Gastroesophageal sphincter (tissue), 4 donors: ENCODE measurements around the gene AFAP1. TPM values are rescaled to one million over a fixed set of nuclear protein-coding genes. Genes with fewer than 3 reads are reported as not detected.

Experiments used
- ATAC-seq: fragments of 150-250 bp; one replicate; pipeline ENCODE4 v1.9.1; 2016; ENCODE audit warnings: mild to moderate bottlenecking, moderate library complexity
- H3K27ac ChIP-seq, 4 donors: fragments of 200-600 bp; sonication (generic) in 3 of 4; 1 replicate in 3 of 4; 2 replicates in 1 of 4; pipeline ENCODE4 v1.5.1; 2016 to 2019
- H3K27me3 ChIP-seq: fragments of 200-600 bp; sonication (generic); one replicate; pipeline ENCODE4 v1.5.1; 2019
- H3K36me3 ChIP-seq, 2 donors: fragments of 200-600 bp; sonication (generic); one replicate each; pipeline ENCODE4 v1.5.1; 2019; ENCODE audit warnings: control low read depth in 1 of 2
- H3K4me1 ChIP-seq, 3 donors: fragments of 200-600 bp; sonication (generic); 1 replicate in 2 of 3; 2 replicates in 1 of 3; pipeline ENCODE4 v1.5.1; 2016 to 2019; ENCODE audit warnings: control low read depth in 2 of 3
- H3K4me3 ChIP-seq, 2 donors: fragments of 200-600 bp; sonication (generic); one replicate each; pipeline ENCODE4 v1.5.1; 2019; ENCODE audit warnings: mild to moderate bottlenecking in 1 of 2, moderate library complexity in 1 of 2
- H3K9me3 ChIP-seq, 3 donors: fragments of 200-600 bp; sonication (generic); one replicate each; pipeline ENCODE4 v1.5.1; 2017 to 2019; ENCODE audit warnings: control low read depth in 2 of 3
- CTCF ChIP-seq, 4 experiments: fragments of 200-600 bp in 2 of 4; fragments of 450-650 bp in 2 of 4; sonication (generic) in 1 of 4; IDR thresholded peaks; one replicate each; pipeline ENCODE4 v1.5.1; 2017 to 2019; ENCODE audit warnings: antibody characterized with exemption in 4 of 4, mild to moderate bottlenecking in 2 of 4, moderate library complexity in 2 of 4
- EP300 ChIP-seq: sonication (generic); formaldehyde crosslinking; IDR thresholded peaks from one replicate; pipeline ENCODE4 v1.6.1; 2017; ENCODE audit warnings: antibody characterized with exemption, mild to moderate bottlenecking
- POLR2A ChIP-seq, 2 donors: fragments of 450-650 bp; IDR thresholded peaks; one replicate each; pipeline ENCODE4 v1.6.1; 2017; ENCODE audit warnings: antibody characterized with exemption in 2 of 2, mild to moderate bottlenecking in 2 of 2, moderate library complexity in 1 of 2
- POLR2AphosphoS5 ChIP-seq: sonication (generic); formaldehyde crosslinking; IDR thresholded peaks from one replicate; pipeline ENCODE4 v1.6.1; 2017; ENCODE audit warnings: antibody characterized with exemption
- WGBS, 2 donors: methylation state at CpG; one replicate each; pipeline ENCODE4 v1.1.5; 2018; ENCODE audit warnings: low coverage in 1 of 2; 5-methylcytosine and 5-hydroxymethylcytosine counted together
- total RNA-seq, 4 donors: library from RNA; depleted of rRNA; stranded (reverse); fragments of >200 nt; gene quantifications; one replicate each; pipeline ENCODE4 v1.1.0, GENCODE V29; 2016

Gene AFAP1
- 10 to 100 TPM; 32.0 to 79.7 (median 48.1) TPM for total RNA-seq

GRCh38 chr4:7939377-7940108, at the start of gene AFAP1:
Gene AFAP1, minus strand, starts transcription at chr4:7939861. Its CDS starts 67,783 bp downstream, at chr4:7872078.
- H3K27ac ChIP-seq = peak within 1 kb of the TSS; percentile 94 to 100 (median 99)
- TF ChIP-seq EP300 (no peak), POLR2AphosphoS5 (peak; percentile 72), POLR2A (IDR thresholded peaks at IDR 0.05) (peak; percentile 93 to 94)
- H3K27me3 ChIP-seq = no peaks in the 10 kb centered on the region
- peak within 1 kb of the TSS; percentile 89 to 99 for H3K4me3 ChIP-seq
- WGBS, 2 donors = no CpG with 5 or more reads among the region's 96 CpGs
- no peaks in the 10 kb centered on the region for H3K9me3 ChIP-seq
- H3K36me3 ChIP-seq = no peaks in the 10 kb centered on the region
- peak; percentile 97 for ATAC-seq
- H3K4me1 ChIP-seq = peaks cover 0 to 53% (median 10%) of the 10 kb centered on the region in 3 donors

GRCh38 chr4:7988437-7988836, 48.8 kb upstream of the AFAP1 start:
- H3K36me3 ChIP-seq = peaks cover 0 to 5% of the 10 kb centered on the region in 2 donors
- 88 to 100% methylated on average over 1 of the region's 1 CpG for WGBS, 2 donors
- H3K4me1 ChIP-seq = peaks cover 0 to 12% (median 0%) of the 10 kb centered on the region in 3 donors
- no peak for ATAC-seq
- no peak overlapping the region for H3K4me3 ChIP-seq
- H3K27ac ChIP-seq = no peak overlapping the region
- no peaks in the 10 kb centered on the region for H3K27me3 ChIP-seq
- H3K9me3 ChIP-seq = no peaks in the 10 kb centered on the region
- TF ChIP-seq POLR2AphosphoS5 = no peak
- no peak for TF ChIP-seq CTCF (IDR thresholded peaks at IDR 0.05)
- TF ChIP-seq EP300 = no peak
- TF ChIP-seq POLR2A (IDR thresholded peaks at IDR 0.05) = no peak

GRCh38 chr4:7987148-7987989, 47.7 kb upstream of the AFAP1 start:
- Histone ChIP-seq H3K9me3 (no peaks in the 10 kb centered on the region), H3K27ac (no peak overlapping the region), H3K4me3 (no peak overlapping the region), H3K4me1 (peaks cover 0 to 12% (median 0%) of the 10 kb centered on the region in 3 donors), H3K36me3 (peaks cover 0 to 5% of the 10 kb centered on the region in 2 donors), H3K27me3 (no peaks in the 10 kb centered on the region)
- no peak for TF ChIP-seq EP300
- peak in 3 of 4 experiments; percentile 80 to 91 (median 86) for TF ChIP-seq CTCF (IDR thresholded peaks at IDR 0.05)
- 59 to 97% methylated on average over 3 of the region's 10 CpGs for WGBS, 2 donors
- peak; percentile 67 for ATAC-seq

- WGBS, 2 donors = 39 to 51% methylated on average over 5 to 12 of the region's 21 CpGs
- Histone ChIP-seq H3K4me3 (no peak overlapping the region), H3K27ac (peak overlapping the region in 1 of 4 donors; percentile 13), H3K4me1 (peaks cover 0 to 12% (median 0%) of the 10 kb centered on the region in 3 donors), H3K9me3 (no peaks in the 10 kb centered on the region), H3K36me3 (no peaks in the 10 kb centered on the region), H3K27me3 (no peaks in the 10 kb centered on the region)
- no peak for ATAC-seq
- TF ChIP-seq EP300 (no peak), CTCF (IDR thresholded peaks at IDR 0.05) (no peak), POLR2AphosphoS5 (no peak), POLR2A (IDR thresholded peaks at IDR 0.05) (no peak)
These were observed 46.3 kb upstream of the AFAP1 start for GRCh38 chr4:7985891-7986441.

GRCh38 chr4:7985072-7985471, 45.4 kb upstream of the AFAP1 start:
- no peak for TF ChIP-seq CTCF (IDR thresholded peaks at IDR 0.05)
- Histone ChIP-seq H3K27me3 (no peaks in the 10 kb centered on the region), H3K9me3 (no peaks in the 10 kb centered on the region), H3K36me3 (no peaks in the 10 kb centered on the region), H3K4me3 (no peak overlapping the region), H3K4me1 (peaks cover 0 to 12% (median 0%) of the 10 kb centered on the region in 3 donors), H3K27ac (no peak overlapping the region)
- WGBS, 2 donors = 89 to 100% methylated on average over 1 to 5 of the region's 12 CpGs
- ATAC-seq = no peak
